ENCODE data around the gene MAGIX.

MAGIX gene

GRCh38 chrX:49184294-49185281, 22.0 kb downstream of the MAGIX start:
- DNase-seq (ENCODE audit: low spot score), result peak; percentile 90

DNA sequence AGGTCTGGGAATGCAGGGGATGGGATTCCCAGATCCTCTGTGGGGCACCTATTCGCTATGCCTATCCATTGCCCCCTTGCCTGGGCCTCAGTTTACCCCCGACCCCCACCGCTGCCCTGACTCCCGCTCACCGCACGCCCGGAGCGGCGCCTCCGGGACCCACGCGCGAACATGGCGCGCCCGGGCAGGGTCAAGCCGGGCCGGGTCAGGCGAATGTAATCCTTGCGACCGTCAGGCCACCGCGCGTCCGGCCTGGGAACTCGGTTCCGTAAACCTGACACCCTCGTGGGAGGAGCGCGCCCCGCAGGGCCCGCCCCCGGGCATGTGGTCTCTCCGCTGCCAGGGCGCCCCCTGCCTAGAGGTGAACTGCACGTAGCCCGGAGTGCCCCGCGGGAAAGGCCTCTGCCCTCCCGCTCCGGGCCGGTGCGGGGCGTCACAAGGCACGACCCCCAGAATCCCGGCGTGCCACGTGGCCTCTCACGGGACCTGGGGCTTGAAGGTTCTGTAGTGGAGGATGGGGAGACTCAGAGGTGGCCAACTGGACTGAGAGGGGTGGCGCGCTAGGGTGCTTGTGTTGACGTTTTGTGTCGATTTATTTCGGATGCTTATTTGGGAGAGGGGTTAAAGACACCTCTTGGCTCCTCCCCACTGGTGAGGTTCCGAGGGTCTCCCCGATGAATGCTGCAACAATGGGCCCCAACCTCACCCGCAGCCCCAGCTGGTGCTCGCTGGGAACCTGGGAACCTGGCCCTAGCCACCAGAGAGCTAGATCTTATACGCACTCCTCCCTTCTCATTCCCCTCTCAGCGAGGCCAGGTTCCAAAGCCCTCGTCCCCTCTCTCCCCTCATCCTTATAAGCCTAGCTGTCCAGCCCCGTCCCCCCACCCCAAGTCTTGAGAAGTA, 23.8 kb downstream of the MAGIX start, which contains the start of gene PRICKLE3:
PRICKLE3 (minus strand) TSS at position 249 of the 903 bp plus-strand sequence; CDS start at position 173, 76 bp downstream.
- peak; percentile 85 for DNase-seq (ENCODE audit: low spot score)

DNA sequence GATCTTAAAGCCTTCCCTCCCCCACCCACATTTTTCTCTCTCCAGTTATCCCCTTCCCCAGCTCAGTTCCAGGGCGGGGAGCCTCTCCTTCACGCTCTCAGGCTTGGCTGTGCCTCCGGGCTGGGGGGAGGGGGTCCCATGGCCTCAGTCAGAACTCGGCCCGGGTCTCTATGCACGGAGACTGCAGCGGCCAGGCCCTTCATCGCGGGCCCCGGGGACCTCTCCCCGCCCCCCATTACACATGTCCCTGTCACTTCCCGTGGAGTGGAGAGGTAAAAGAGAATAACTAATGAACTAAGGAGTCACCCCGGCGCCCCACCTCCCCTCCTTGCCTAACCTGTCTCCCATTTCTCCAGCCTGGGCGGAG, 24.5 kb downstream of the MAGIX start:
- DNase-seq (ENCODE audit: low spot score), result no peak

- DNase-seq (ENCODE audit: low spot score), result no peak
Measured at GRCh38 chrX:49187526-49187925, 25.0 kb downstream of the MAGIX start.

- no peak for DNase-seq (ENCODE audit: low spot score)
Measured at GRCh38 chrX:49188468-49189076, 26.0 kb downstream of the MAGIX start.

DNA sequence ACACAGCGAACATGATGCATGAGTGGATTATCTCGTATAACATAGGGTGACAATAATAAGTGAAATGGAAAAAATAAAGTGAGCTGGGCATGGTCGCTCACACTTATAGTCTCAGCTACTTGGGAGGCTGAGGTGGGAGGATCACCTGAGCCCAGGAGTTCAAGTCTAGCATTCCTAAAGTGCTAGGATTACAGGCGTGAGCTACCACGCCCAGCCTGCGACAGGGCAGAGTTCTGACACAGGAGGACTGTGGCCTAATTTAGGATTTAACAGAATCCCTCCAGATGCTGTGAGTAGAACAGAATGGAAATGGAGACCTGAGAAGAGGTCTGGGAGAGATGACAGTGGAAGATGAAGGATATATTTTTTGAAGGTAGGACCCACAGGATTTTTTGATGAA, 27.0 kb downstream of the MAGIX start:
- no peak for DNase-seq (ENCODE audit: low spot score)

DNA sequence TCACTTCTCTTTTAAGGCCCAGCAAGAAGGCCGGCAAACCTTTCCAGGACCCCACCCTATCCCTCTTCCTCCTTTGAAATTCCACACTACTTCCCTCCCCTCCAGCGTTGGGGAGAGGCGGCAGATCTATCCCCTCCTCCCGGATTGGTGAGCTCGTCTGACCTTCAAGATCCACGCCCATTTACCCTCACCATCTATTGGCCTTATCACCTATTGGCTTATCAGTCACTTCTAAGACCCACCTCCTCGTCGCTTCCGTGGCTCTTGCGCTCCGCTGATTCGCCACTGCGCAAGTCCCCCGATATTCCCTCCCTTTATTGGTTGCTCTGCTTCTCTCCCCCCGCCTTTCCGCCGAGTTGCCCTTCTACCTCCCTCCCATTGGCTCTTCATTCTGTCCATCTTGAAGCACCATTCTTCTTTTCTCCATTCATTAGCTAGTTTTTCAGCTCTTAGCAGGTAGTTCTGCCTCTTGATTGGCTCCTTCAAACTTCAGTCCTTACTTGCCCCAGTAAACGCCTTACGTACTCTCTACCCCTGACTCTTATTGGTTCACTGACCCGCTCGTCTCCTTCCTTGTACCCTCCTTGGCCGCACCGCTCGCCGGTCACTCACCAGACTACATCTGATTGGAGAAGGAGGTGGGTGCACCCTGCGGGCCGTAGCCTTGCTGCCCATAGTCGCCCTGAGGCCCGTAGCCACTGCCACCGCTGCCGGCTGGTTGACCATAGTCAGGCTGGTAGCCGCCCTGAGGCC, 28.4 kb downstream of the MAGIX start:
- DNase-seq (ENCODE audit: low spot score), result peak; percentile 87

- no peak for DNase-seq (ENCODE audit: low spot score)
Measured at GRCh38 chrX:49191574-49192011, 29.0 kb downstream of the MAGIX start.

DNA sequence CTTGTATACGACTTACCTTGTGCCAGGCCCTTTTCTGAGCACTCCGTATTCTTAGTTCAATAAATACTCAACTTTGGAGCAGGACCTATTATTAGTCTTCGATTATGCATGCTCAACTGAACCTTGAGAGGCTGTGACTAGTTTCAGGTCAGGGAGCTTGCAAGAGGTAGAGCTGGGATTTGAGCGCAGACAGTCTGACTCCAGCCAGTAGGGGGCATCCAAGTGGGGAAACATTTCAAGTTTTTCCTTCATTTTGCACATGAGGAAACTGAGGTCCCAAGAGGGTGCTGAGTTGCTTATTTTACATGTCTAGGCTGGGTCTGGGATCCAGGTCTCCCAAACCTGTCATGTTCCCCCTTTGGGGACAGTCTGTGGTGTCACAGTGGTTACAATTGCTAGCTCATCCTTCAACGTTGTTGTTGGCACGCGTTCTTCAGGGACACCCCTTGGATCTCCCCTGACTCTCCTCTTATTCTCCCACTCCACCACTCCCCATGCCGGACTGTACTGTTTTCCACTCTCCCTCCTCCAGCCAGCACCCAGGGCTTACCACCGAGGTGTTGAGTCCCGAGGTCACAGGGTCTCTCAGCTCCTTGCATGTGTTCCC, 30.3 kb downstream of the MAGIX start:
- DNase-seq (ENCODE audit: low spot score), result no peak

DNA sequence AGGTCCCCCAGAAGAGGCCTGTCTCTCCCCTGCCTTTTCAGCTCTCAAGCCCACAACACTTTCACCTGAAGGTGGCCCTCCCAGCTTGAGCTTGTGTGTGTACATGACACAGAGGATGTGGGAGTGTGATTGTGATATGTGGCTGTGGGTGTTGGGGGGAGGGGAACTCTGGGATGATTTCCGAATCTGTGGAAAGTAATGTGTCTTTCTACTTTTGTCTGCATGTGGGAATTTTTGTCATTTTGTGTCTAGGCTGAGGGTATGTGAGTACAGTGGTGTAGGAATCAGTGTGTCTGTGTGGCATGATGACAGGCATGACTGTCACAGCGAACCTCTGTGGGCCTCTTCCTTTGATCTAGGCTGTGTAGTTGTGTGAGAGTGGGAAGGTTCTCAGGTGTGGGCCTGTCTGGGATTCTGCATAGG, 31.0 kb downstream of the MAGIX start:
- DNase-seq (ENCODE audit: low spot score), result no peak

DNA sequence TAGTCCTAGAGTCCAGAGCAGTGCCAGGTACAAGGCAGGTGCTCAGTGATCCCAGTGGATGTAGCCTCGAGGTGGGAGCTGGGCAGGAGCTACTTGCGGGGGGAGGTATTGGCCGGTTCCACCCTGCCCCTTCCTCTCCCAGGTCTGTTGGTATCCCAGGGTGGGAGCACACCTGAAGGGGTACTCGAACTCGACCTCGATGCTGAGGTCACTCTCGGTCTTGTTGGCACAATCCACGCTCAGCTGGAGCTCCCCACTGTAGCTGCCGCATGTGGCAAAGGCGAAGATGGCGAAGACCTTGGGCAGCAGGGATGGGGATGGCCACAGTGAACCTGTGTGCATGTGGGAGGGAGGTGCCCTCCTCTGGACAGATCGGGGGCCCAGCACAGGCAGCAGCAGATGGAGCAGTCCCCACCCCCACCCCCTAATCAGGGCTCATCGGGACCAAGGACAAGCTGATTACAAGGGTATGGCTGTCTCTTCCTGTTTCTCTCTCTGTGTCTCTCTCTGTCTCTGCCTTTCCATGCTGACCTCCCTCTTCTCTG, 35.1 kb downstream of the MAGIX start:
- DNase-seq (ENCODE audit: low spot score), result no peak

DNA sequence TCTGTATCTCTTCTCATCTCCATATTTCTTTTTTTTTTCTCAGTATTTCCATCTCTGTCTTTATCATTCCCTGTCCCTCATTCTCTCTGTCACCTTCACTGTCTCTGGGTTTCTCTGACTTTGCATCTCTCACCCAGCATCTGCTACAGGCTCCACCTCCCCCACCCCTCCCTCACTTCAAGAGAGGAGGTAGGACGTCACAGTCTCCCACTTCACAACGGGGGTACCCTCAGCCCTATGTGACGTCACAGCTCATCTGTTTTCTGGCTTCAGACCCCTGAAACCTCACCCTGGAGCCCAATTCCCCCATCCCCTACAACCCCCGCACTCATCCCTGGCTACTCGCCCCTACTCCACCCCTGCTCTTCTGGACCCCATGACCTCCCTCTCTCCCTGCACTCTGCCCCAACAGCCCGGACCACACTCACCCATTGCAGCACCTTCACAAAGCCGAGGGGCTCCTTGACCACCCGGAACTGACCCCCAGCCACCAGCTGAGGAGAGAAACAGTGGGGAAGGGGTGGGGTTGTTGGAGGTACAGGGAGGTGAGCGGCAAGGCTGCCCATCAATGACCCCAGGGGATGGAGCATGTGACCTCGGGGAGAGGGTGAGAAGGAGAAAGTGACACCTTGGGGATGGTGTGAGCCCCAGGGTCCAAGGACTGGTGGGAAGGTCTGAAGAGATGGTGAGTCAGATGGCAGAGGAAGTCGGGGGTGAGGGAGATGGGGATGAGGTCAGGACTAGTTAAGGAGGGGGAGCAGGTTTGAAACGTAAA, 36.2 kb downstream of the MAGIX start:
- DNase-seq (ENCODE audit: low spot score), result no peak

GRCh38 chrX:49199315-49199595, 36.7 kb downstream of the MAGIX start:
- no peak for DNase-seq (ENCODE audit: low spot score)

- DNase-seq (ENCODE audit: low spot score), result peak; percentile 91
Measured at GRCh38 chrX:49199906-49200771, 37.6 kb downstream of the MAGIX start, which contains the start of gene SYP. Gene SYP, minus strand, starts transcription at chrX:49200193. Its CDS starts 7 bp downstream, at chrX:49200186.

DNA sequence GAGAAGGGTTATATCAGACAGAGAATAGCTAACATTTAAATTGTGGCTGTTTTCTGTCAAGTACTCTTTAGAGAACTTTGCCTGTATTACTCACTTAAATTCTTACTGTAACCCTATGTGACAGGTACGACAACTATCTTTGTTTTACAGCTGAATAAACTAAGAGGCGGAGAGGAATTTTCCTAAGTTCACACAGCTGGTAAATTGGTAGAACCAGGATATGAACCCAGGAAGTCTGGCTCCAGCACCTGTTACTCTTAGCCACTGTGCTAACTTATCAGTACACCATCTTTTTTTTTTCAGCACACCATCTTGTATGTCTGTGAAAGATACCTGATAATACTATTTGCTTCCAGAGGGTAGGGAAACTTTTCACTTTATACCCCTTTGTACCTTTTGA, 39.5 kb downstream of the MAGIX start:
- no peak for DNase-seq (ENCODE audit: low spot score)

GRCh38 chrX:49203536-49203935, 41.0 kb downstream of the MAGIX start:
- no peak for DNase-seq (ENCODE audit: low spot score)

- no peak for DNase-seq (ENCODE audit: low spot score)
Measured at GRCh38 chrX:49204017-49204416, 41.5 kb downstream of the MAGIX start.

- no peak for DNase-seq (ENCODE audit: low spot score)
Measured at GRCh38 chrX:49204709-49205108, 42.2 kb downstream of the MAGIX start.

DNA sequence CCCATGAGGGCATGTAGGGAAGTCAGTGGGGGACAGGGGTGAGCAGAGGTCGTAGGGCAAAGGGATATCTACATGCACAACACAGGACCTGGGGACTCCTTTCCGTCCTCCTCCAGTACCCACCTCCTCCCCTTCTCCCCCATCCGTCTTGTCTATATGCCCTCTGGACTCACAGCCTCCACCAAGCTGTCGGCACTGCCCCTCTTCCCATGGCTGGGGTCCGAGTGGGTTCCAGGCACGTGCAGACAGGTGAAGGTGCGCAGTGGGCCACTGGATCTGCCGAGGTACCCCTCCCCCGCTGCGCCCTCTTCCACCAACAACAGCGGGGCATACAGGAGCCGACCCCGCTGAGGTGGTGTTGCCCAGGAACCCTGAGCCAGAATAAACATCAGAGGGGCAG, 42.9 kb downstream of the MAGIX start:
- DNase-seq (ENCODE audit: low spot score), result no peak
